Activated naive CD4-positive, alpha-beta T cell (primary cell): ENCODE data around the gene CTDP1.

Source experiments
- DNase-seq, 4 experiments: peaks; one replicate each; lab custom pipeline; 2025; lab: John Stamatoyannopoulos, UW

The CTDP1 gene

DNA sequence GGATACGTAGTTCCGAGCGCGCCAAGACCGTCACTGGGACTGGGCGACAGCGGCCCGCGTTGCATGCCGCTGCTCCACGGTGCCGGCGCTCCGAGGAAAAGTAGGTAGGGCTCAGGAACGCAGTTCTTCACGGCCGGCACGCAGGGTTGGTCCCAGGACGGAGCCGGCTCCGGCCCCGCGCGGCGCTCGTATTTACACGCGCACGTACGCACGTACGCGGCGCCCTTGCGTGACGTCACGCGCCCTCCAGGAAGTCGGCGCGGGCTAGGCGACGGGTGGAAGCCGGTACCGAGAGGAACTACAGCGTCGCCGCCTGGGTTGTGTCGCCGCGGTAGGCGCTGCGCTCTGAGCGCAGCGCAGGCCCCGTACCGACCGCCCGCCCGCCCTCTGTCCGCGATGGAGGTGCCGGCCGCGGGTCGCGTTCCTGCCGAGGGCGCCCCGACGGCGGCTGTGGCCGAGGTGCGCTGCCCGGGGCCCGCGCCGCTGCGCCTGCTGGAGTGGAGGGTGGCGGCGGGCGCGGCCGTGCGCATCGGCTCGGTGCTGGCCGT lies at the start of gene CTDP1:
CTDP1 (plus strand) TSS at position 252 of the 548 bp plus-strand sequence; CDS start at position 397, 145 bp downstream.
- peak; percentile 81 to 92 (median 90) for DNase-seq

DNA sequence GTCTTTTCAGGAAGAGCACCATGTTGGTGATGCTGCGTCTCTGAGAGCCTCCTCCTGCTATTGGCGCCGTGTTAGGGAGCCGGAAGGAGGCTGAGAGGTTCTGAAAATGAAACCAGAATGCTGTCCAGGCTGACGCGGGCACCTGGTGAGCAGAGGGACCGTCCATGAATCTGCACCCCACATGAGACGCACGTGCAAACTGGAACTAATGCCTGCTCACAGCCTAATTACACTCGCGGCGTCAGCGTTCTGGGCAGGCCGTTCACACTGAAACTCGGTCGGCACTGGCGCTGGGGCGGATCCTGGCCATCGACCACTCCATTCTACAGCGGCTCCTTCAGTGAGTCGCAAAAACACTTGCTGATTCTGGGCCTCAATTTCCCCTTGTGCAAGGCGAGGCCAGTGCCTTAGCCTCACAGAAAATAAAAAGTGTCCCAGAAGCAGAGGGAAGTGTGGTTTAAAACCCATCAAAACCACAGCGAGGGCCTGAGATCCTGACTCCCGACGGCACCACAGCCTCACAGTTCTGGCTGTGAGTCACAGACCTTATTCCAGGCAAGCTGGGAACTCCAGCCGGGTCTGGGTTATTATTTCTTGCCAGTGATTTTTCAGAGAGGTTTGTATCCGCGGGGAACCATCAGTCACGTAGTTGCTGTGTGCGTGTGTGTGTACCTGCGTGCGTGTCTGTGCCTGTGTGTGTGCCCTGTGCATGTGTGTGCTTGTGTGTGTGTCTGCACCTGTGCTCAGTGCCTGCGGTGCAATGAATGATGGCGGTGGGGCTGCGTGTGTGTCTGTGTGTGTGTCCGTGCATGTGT lies 49.1 kb upstream of the CTDP1 start:
- DNase-seq = no peak

DNA sequence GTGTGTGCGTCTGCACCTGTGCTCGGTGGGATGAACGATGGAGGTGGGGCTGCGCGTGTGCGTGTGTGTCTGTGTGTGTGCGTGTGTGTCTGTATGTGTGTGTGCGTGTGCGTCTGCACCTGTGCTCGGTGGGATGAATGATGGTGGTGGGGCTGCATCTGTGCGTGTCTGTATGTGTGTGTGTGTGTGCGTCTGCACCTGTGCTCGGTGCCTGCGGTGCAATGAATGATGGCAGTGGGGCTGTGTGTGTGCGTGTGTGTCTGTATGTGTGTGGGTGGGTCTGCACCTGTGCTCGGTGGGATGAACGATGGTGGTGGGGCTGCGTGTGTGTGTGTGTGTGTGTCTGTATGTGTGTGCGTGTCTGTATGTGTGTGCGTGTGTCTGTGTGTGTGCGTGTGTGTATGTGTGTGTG lies 48.5 kb upstream of the CTDP1 start:
- no peak for DNase-seq

DNA sequence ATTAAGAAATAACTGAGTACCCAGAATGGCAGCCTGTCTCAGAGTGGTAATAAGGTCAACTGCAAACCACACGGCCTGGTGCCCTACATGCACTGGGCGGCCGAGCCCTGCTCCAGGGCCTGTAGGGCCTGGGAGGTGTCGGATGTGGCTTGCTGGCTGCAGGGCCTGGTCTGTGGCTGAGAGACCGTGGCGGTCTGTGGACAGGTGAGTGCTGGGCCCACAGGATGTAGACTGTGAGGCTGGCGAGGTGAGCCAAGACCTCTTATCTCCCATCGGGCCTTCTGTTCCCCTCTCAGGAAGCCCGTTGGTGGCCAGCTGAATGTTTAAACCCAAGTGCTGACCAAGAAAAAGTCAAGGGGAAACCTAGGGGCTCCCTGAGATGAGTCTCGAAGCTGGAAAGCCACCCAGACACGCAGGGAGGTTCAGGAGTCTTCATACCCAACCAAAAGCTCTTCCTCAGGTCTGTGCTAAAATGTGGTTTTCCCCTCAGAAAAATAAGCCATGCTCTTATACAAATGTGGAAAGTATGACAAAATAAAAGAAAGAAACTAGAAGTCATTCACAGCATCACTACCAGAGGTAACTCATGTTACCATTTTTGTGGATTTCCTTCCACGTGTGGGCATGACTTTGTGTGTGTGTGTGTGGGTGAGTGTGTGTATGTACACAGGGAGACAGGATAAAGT lies 47.7 kb upstream of the CTDP1 start:
- DNase-seq = no peak

GRCh38 chr18:79632765-79633164 lies 46.8 kb upstream of the CTDP1 start:
- DNase-seq = no peak

GRCh38 chr18:79634186-79634585 lies 45.4 kb upstream of the CTDP1 start:
- DNase-seq = no peak

GRCh38 chr18:79634593-79635426 lies 44.8 kb upstream of the CTDP1 start:
- no peak for DNase-seq

- no peak for DNase-seq
These were observed 44.2 kb upstream of the CTDP1 start for GRCh38 chr18:79635427-79635726.

- no peak for DNase-seq
These were observed 42.3 kb upstream of the CTDP1 start for GRCh38 chr18:79637181-79637920.

GRCh38 chr18:79637921-79638909 lies 41.4 kb upstream of the CTDP1 start:
- DNase-seq = no peak

GRCh38 chr18:79639072-79639829 lies 40.4 kb upstream of the CTDP1 start:
- DNase-seq = no peak

DNA sequence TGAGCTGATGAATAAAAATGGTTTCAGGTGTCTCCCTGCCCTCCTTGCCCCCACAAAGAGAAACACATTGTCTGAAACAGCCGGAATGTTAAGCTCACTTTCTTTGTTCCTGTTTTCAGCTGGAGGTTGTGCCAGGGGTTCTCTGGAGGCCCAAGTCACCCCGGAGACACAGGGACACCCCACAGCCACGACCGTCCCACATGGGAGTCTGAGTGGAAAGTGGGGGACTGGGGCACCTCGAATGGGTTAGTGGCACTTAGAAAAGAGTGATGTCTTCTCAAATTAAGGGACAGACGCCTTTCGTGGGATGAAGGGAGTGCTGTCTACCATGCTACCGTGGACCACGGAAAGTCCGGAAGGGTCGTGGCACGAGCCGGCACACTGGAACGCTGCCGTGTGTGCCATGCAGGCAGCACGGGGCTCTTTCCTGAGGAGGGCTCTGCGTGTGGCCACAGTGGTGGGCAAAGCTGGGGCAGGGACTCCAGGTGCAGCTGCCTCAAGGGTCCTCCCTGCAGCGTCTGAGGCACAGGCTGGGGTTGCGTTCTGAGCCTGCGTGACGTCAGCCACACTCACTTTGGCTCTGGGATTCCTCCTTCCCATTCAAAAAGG lies 39.4 kb upstream of the CTDP1 start:
- no peak for DNase-seq

DNA sequence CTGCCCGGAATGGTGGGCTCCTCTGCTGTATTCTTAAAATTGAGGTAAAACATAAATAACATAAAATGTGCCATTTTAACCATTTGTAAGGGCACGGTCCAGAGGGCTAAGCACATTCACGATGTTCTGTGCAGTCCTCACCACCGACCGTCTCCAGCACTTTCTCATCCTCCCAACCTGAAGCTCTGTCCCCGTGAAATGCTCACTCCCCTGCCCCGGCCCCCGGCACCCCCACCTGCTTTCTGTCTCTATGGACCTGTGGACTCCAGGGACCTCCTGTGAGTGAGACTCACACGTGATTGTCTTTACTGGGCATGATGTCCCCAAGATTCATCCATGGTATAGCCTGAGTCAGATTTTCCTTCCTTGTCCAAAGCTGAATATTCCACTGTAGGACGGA lies 38.7 kb upstream of the CTDP1 start:
- DNase-seq = no peak

DNA sequence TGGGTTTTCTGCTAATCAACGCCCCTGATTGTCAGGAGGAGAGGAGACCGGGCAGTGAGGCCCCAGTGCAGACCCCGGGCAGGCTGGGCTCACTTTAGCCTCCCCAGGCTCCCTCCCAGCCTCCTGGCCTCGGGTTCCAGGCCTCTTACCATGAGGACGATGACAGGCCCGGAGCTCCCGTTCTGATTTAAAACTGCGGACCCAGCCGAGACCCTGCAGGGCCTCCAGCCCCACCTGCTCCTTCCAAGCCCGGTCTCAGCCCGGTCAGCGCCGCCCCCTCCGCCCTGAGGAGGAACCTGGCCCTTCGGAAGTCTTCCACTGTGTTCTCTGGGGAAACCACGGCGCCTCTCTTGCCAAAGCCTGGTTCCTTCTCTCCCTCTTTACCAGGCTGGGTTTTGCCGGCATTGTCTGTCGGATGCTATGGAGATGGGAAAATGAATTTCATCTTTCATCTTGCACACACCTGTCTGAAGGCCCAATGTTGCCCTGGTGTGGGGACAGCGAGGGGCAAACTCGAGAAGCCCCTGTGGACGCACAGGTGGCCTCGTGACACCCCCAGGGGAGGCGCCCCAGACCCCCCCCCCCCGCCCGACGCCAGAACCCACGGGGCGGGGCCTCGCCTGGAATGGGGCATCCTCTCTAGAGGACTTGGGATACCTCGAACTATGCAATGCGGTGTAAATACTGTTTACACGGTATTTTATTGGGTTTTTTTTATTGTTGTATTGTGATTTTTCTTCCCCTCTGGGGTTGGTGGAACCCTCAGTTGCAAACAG lies 37.7 kb upstream of the CTDP1 start:
- DNase-seq = no peak

DNA sequence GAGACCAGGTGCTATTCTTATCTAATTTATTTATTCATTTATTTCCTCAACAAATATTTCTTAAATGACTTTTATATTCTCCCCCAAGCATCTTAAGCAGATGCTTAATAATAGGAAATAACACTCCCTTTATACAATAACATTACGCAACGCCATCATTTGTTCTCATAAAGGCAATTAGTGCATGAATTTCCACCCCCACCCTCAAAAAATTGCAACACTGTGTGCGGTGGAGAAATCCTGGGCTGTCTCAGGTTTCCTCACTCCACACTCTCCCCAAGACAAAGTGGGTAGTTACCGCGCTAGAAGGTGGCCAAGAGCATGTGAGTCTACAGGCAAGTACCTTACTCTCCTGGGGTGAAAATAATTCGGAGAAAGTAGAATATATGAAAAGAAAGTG lies 37.0 kb upstream of the CTDP1 start:
- no peak for DNase-seq

- DNase-seq = no peak
These were observed 36.3 kb upstream of the CTDP1 start for GRCh38 chr18:79643054-79643984.

DNA sequence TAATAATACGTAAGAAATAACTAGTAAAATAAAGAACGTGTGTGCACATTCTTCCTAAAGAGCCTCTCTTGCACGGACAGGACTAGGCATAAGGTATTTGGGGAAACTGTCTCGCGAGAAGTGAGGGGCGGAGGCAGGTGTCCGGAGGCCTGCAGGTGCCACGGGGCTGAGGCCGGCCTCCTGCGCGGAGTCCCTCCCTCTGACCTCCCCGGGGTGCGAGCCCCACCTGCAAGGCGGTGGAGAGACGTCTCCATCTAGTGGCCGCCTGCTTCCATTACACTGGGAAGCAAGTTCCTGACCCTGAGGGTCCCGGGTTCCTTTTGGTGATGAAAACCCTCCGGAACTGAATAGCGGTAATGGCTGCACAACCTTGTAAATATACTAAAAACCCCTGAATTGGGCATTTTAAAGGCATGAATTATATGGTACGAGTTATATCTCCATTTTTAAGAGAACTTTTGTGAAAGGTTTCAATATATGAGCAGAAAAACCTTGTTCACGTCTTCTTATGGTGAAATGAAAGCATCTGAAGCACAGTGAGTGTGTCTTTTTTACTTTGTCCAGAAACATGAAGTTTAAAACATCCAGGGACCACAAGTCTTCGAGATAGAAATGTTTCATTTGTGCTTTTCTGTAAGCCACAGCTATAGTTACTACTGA lies 35.5 kb upstream of the CTDP1 start:
- peak in 3 of 4 experiments; percentile 32 to 55 (median 35) for DNase-seq
